GM23338 (cell line): ENCODE measurements around the gene CMIP. TPM values are rescaled to one million over a fixed set of nuclear protein-coding genes. Genes with fewer than 3 reads are reported as not detected.

Experiments
- ATAC-seq: fragments of 200-7000 bp; cut with Tn5 transposase; 3 replicates; pipeline ENCODE4 v1.9.1; 2020
- DNase-seq: peaks from one replicate; pipeline ENCODE4 v3.0.0-alpha.2; 2015; ENCODE audit warnings: low spot score
- H2AFZ ChIP-seq: fragments of 200-600 bp; sonication (generic); 2 replicates; pipeline ENCODE4 v1.8.0; 2016; ENCODE audit warnings: antibody characterized with exemption, mild to moderate bottlenecking, moderate library complexity
- H3F3A ChIP-seq: fragments of 200-600 bp; sonication (generic); replicated peaks from 2 replicates; pipeline ENCODE4 v1.8.0; 2017; ENCODE audit warnings: antibody characterized with exemption, mixed run types, low read depth
- H3K27ac ChIP-seq: fragments of 200-600 bp; sonication (generic); 2 replicates; pipeline ENCODE4 v1.6.1; 2016; ENCODE audit warnings: low read depth
- H3K27me3 ChIP-seq: fragments of 200-600 bp; sonication (generic); 2 replicates; pipeline ENCODE4 v1.8.0; 2016; ENCODE audit warnings: mild to moderate bottlenecking, mixed run types, moderate library complexity; ENCODE audit not compliant: insufficient read depth
- H3K36me3 ChIP-seq: fragments of 200-600 bp; sonication (generic); 2 replicates; pipeline ENCODE4 v1.8.0; 2016; ENCODE audit warnings: mild to moderate bottlenecking; ENCODE audit not compliant: insufficient read depth
- H3K4me1 ChIP-seq: fragments of 200-600 bp; sonication (generic); 2 replicates; pipeline ENCODE4 v1.8.0; 2016; ENCODE audit warnings: mild to moderate bottlenecking, moderate library complexity; ENCODE audit not compliant: insufficient read depth
- H3K4me2 ChIP-seq: fragments of 200-600 bp; sonication (generic); 2 replicates; pipeline ENCODE4 v1.7.1; 2017; ENCODE audit warnings: mixed run types
- H3K4me3 ChIP-seq: fragments of 200-600 bp; sonication (generic); 2 replicates; pipeline ENCODE4 v1.6.1; 2016; ENCODE audit warnings: mixed run types
- H3K79me2 ChIP-seq: fragments of 200-600 bp; sonication (generic); replicated peaks from 2 replicates; pipeline ENCODE4 v1.8.0; 2017; ENCODE audit warnings: mild to moderate bottlenecking; ENCODE audit not compliant: insufficient read depth
- H3K9me2 ChIP-seq: fragments of 200-600 bp; sonication (generic); 2 replicates; pipeline ENCODE4 v1.8.0; 2017; ENCODE audit not compliant: insufficient read depth
- H4K20me1 ChIP-seq: fragments of 200-600 bp; sonication (generic); replicated peaks from 2 replicates; pipeline ENCODE4 v1.8.0; 2017; ENCODE audit warnings: mild to moderate bottlenecking; ENCODE audit not compliant: insufficient read depth
- H3K27ac Mint-ChIP-seq: 2 replicates; pipeline ENCODE4 v1.8.0; 2020; ENCODE audit warnings: inconsistent platforms, mild to moderate bottlenecking, moderate library complexity, mixed read lengths
- H3K27me3 Mint-ChIP-seq: 3 replicates; pipeline ENCODE4 v1.8.0; 2022; ENCODE audit warnings: low read depth, mild to moderate bottlenecking, moderate library complexity, mixed read lengths, inconsistent platforms; ENCODE audit not compliant: insufficient read depth, poor library complexity
- H3K36me3 Mint-ChIP-seq: 3 replicates; pipeline ENCODE4 v1.8.0; 2021; ENCODE audit warnings: low read depth, mild to moderate bottlenecking, inconsistent platforms, moderate library complexity, mixed read lengths
- H3K4me1 Mint-ChIP-seq: 3 replicates; pipeline ENCODE4 v1.8.0; 2020; ENCODE audit warnings: mild to moderate bottlenecking, inconsistent platforms, mixed read lengths
- H3K4me3 Mint-ChIP-seq: 3 replicates; pipeline ENCODE4 v1.8.0; 2021; ENCODE audit warnings: moderate library complexity, mild to moderate bottlenecking, inconsistent platforms, mixed read lengths
- H3K9me3 Mint-ChIP-seq: 3 replicates; pipeline ENCODE4 v1.8.0; 2020; ENCODE audit warnings: moderate library complexity, mild to moderate bottlenecking, inconsistent platforms, mixed read lengths
- CREB1 ChIP-seq: fragments of 250-450 bp; sonication (Bioruptor Pico); IDR thresholded peaks from 2 replicates; pipeline ENCODE4 v1.5.0; 2020; ENCODE audit warnings: low read depth, mild to moderate bottlenecking, moderate library complexity
- EZH2 ChIP-seq: fragments of 200-600 bp; sonication (generic); IDR thresholded peaks from one replicate; pipeline ENCODE4 v1.8.0; 2017; ENCODE audit warnings: antibody characterized with exemption, mild to moderate bottlenecking, low read depth; ENCODE audit not compliant: unreplicated experiment
- JUNB ChIP-seq: IDR thresholded peaks from one replicate; pipeline ENCODE4 v1.6.1; 2016; ENCODE audit warnings: antibody characterized with exemption; ENCODE audit not compliant: unreplicated experiment
- NANOG ChIP-seq: IDR thresholded peaks from 2 replicates; pipeline ENCODE4 v1.6.1; 2016; ENCODE audit warnings: antibody characterized with exemption, borderline replicate concordance
- STAT1 ChIP-seq: IDR thresholded peaks from one replicate; pipeline ENCODE4 v1.6.1; 2016; ENCODE audit warnings: antibody characterized with exemption; ENCODE audit not compliant: unreplicated experiment
- ZNF114 ChIP-seq: fragments of 250-450 bp; sonication (Bioruptor Pico); IDR thresholded peaks from 2 replicates; pipeline ENCODE4 v1.5.0; 2020; ENCODE audit warnings: mild to moderate bottlenecking, moderate library complexity
- ZNF331 ChIP-seq: fragments of 250-450 bp; sonication (Bioruptor Pico); IDR thresholded peaks from 2 replicates; pipeline ENCODE4 v1.5.0; 2020; ENCODE audit warnings: low read depth, mild to moderate bottlenecking, moderate library complexity
- polyA plus RNA-seq: library from polyadenylated mRNA; unstranded; fragments of >200 nt; fragmentation: Nextera tagmentation; extraction: Ambion mirVana; gene quantifications from 2 replicates; pipeline ENCODE4 v1.2.1, GENCODE V29; 2016
- total RNA-seq: library from RNA; depleted of rRNA; stranded (reverse); fragments of >200 nt; shearing (Covaris generic); gene quantifications from 2 replicates; pipeline ENCODE4 v1.2.3, GENCODE V29; 2014
- TF ChIP-seq, protein P1 (sequence below): fragments of 250-450 bp; sonication (Bioruptor Pico); IDR thresholded peaks from 2 replicates; pipeline ENCODE4 v1.5.0; 2020; ENCODE audit warnings: mild to moderate bottlenecking, moderate library complexity
- TF ChIP-seq, protein P2 (sequence below): IDR thresholded peaks from one replicate; pipeline ENCODE4 v1.6.1; 2018; ENCODE audit warnings: antibody characterized with exemption; ENCODE audit not compliant: unreplicated experiment
- TF ChIP-seq, protein P3 (sequence below): IDR thresholded peaks from 2 replicates; pipeline ENCODE4 v1.6.1; 2016; ENCODE audit warnings: antibody characterized with exemption
- TF ChIP-seq, protein P4 (sequence below), 2 experiments: fragments of 200-600 bp in 1 of 2; sonication (generic) in 1 of 2; conservative IDR thresholded peaks; 2 replicates each; pipeline versions ENCODE4 v1.5.1 to v1.6.1; 2016 to 2017; ENCODE audit warnings: antibody characterized with exemption in 2 of 2, low read depth in 2 of 2, mild to moderate bottlenecking in 2 of 2, moderate library complexity in 1 of 2

Gene CMIP
- total and polyA plus RNA-seq, 2 experiments from 2014 or later: 9.5 to 62.3 TPM

DNA sequence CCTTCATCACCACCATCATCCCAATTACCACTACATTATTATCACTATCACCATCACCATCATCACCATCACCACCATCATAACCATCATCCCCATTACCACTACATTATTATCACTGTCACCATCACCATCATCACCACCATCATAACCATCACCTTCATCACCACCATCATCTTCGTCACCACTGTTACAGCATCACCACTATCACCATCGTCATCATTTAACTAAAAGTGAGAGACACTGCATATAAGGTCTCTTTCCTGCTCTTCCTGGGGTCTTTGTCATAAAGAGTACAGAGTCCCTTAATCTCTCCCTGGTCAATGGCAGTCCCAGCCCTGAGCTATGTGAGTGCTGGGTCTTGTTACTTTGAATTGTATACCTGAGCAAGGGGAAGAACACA is 133.5 kb downstream of the CMIP start:
- no peak overlapping the region for H3K4me3 Mint-ChIP-seq
- ATAC-seq: no peak
- Histone ChIP-seq H3K4me3 (no peak overlapping the region), H3K79me2 (peaks cover 39% of the 10 kb centered on the region), H3K36me3 (no peaks in the 10 kb centered on the region), H3K9me2 (no peaks in the 10 kb centered on the region), H3K27me3 (no peaks in the 10 kb centered on the region), H4K20me1 (peaks cover 20% of the 10 kb centered on the region), H2AFZ (no peak overlapping the region), H3K4me2 (no peak overlapping the region), H3F3A (no peaks in the 10 kb centered on the region), H3K4me1 (peaks cover 6% of the 10 kb centered on the region; the same call in 1 of the 2 replicates), H3K27ac (no peak overlapping the region)
- H3K9me3 Mint-ChIP-seq: no peaks in the 10 kb centered on the region; the same call in 2 of the 3 replicates
- H3K36me3 Mint-ChIP-seq: no peaks in the 10 kb centered on the region
- H3K27ac Mint-ChIP-seq: no peak overlapping the region
- peaks cover 8% of the 10 kb centered on the region for H3K4me1 Mint-ChIP-seq
- H3K27me3 Mint-ChIP-seq: peaks cover 4% of the 10 kb centered on the region
- TF ChIP-seq, protein P1, sequence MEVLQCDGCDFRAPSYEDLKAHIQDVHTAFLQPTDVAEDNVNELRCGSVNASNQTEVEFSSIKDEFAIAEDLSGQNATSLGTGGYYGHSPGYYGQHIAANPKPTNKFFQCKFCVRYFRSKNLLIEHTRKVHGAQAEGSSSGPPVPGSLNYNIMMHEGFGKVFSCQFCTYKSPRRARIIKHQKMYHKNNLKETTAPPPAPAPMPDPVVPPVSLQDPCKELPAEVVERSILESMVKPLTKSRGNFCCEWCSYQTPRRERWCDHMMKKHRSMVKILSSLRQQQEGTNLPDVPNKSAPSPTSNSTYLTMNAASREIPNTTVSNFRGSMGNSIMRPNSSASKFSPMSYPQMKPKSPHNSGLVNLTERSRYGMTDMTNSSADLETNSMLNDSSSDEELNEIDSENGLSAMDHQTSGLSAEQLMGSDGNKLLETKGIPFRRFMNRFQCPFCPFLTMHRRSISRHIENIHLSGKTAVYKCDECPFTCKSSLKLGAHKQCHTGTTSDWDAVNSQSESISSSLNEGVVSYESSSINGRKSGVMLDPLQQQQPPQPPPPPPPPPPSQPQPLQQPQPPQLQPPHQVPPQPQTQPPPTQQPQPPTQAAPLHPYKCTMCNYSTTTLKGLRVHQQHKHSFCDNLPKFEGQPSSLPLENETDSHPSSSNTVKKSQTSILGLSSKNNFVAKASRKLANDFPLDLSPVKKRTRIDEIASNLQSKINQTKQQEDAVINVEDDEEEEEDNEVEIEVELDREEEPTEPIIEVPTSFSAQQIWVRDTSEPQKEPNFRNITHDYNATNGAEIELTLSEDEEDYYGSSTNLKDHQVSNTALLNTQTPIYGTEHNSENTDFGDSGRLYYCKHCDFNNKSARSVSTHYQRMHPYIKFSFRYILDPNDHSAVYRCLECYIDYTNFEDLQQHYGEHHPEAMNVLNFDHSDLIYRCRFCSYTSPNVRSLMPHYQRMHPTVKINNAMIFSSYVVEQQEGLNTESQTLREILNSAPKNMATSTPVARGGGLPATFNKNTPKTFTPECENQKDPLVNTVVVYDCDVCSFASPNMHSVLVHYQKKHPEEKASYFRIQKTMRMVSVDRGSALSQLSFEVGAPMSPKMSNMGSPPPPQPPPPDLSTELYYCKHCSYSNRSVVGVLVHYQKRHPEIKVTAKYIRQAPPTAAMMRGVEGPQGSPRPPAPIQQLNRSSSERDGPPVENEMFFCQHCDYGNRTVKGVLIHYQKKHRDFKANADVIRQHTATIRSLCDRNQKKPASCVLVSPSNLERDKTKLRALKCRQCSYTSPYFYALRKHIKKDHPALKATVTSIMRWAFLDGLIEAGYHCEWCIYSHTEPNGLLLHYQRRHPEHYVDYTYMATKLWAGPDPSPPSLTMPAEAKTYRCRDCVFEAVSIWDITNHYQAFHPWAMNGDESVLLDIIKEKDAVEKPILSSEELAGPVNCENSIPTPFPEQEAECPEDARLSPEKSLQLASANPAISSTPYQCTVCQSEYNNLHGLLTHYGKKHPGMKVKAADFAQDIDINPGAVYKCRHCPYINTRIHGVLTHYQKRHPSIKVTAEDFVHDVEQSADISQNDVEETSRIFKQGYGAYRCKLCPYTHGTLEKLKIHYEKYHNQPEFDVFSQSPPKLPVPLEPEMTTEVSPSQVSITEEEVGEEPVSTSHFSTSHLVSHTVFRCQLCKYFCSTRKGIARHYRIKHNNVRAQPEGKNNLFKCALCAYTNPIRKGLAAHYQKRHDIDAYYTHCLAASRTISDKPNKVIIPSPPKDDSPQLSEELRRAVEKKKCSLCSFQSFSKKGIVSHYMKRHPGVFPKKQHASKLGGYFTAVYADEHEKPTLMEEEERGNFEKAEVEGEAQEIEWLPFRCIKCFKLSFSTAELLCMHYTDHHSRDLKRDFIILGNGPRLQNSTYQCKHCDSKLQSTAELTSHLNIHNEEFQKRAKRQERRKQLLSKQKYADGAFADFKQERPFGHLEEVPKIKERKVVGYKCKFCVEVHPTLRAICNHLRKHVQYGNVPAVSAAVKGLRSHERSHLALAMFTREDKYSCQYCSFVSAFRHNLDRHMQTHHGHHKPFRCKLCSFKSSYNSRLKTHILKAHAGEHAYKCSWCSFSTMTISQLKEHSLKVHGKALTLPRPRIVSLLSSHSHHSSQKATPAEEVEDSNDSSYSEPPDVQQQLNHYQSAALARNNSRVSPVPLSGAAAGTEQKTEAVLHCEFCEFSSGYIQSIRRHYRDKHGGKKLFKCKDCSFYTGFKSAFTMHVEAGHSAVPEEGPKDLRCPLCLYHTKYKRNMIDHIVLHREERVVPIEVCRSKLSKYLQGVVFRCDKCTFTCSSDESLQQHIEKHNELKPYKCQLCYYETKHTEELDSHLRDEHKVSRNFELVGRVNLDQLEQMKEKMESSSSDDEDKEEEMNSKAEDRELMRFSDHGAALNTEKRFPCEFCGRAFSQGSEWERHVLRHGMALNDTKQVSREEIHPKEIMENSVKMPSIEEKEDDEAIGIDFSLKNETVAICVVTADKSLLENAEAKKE: no peak
- TF ChIP-seq STAT1 (no peak), EZH2 (no peak), NANOG (no peak), CREB1 (CRISPR knock-in tag) (no peak), ZNF331 (CRISPR knock-in tag) (no peak), JUNB (no peak), ZNF114 (CRISPR knock-in tag) (no peak)
- TF ChIP-seq, protein P2, sequence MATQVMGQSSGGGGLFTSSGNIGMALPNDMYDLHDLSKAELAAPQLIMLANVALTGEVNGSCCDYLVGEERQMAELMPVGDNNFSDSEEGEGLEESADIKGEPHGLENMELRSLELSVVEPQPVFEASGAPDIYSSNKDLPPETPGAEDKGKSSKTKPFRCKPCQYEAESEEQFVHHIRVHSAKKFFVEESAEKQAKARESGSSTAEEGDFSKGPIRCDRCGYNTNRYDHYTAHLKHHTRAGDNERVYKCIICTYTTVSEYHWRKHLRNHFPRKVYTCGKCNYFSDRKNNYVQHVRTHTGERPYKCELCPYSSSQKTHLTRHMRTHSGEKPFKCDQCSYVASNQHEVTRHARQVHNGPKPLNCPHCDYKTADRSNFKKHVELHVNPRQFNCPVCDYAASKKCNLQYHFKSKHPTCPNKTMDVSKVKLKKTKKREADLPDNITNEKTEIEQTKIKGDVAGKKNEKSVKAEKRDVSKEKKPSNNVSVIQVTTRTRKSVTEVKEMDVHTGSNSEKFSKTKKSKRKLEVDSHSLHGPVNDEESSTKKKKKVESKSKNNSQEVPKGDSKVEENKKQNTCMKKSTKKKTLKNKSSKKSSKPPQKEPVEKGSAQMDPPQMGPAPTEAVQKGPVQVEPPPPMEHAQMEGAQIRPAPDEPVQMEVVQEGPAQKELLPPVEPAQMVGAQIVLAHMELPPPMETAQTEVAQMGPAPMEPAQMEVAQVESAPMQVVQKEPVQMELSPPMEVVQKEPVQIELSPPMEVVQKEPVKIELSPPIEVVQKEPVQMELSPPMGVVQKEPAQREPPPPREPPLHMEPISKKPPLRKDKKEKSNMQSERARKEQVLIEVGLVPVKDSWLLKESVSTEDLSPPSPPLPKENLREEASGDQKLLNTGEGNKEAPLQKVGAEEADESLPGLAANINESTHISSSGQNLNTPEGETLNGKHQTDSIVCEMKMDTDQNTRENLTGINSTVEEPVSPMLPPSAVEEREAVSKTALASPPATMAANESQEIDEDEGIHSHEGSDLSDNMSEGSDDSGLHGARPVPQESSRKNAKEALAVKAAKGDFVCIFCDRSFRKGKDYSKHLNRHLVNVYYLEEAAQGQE: no peak
- TF ChIP-seq, protein P3, sequence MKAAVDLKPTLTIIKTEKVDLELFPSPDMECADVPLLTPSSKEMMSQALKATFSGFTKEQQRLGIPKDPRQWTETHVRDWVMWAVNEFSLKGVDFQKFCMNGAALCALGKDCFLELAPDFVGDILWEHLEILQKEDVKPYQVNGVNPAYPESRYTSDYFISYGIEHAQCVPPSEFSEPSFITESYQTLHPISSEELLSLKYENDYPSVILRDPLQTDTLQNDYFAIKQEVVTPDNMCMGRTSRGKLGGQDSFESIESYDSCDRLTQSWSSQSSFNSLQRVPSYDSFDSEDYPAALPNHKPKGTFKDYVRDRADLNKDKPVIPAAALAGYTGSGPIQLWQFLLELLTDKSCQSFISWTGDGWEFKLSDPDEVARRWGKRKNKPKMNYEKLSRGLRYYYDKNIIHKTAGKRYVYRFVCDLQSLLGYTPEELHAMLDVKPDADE: no peak
- TF ChIP-seq, protein P4, sequence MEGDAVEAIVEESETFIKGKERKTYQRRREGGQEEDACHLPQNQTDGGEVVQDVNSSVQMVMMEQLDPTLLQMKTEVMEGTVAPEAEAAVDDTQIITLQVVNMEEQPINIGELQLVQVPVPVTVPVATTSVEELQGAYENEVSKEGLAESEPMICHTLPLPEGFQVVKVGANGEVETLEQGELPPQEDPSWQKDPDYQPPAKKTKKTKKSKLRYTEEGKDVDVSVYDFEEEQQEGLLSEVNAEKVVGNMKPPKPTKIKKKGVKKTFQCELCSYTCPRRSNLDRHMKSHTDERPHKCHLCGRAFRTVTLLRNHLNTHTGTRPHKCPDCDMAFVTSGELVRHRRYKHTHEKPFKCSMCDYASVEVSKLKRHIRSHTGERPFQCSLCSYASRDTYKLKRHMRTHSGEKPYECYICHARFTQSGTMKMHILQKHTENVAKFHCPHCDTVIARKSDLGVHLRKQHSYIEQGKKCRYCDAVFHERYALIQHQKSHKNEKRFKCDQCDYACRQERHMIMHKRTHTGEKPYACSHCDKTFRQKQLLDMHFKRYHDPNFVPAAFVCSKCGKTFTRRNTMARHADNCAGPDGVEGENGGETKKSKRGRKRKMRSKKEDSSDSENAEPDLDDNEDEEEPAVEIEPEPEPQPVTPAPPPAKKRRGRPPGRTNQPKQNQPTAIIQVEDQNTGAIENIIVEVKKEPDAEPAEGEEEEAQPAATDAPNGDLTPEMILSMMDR (conservative IDR thresholded peaks at IDR 0.05; ENCODE audit: low read depth in 2 of 2): no peak
- no peak for DNase-seq
